Activated naive CD4-positive, alpha-beta T cell treated with anti-CD3 and anti-CD28 coated beads, Interleukin-2, amount 50 U/mL, for 72 hours (primary cell): ENCODE data around the gene FLT1. TPM values are rescaled to one million over a fixed set of nuclear protein-coding genes. Genes with fewer than 3 reads are reported as not detected.

Source experiments
- ATAC-seq, 2 donors: fragments of 150-1000 bp; cut with Tn5 transposase; 2 replicates each; pipeline ENCODE4 v1.10.0; 2021; ENCODE audit warnings: mild to moderate bottlenecking in 2 of 2, moderate library complexity in 2 of 2
- DNase-seq, 2 donors: peaks; one replicate each; pipeline ENCODE4 v3.0.0; 2021 to 2022; ENCODE audit warnings: low spot score in 2 of 2
- H3K27ac Mint-ChIP-seq, 2 donors: one replicate each; pipeline ENCODE4 v1.8.0; 2022; ENCODE audit warnings: mild to moderate bottlenecking in 2 of 2, mixed read lengths in 2 of 2
- H3K36me3 Mint-ChIP-seq, 2 donors: one replicate each; pipeline ENCODE4 v1.8.0; 2022; ENCODE audit warnings: mixed read lengths in 2 of 2
- H3K9me3 Mint-ChIP-seq, 2 donors: one replicate each; pipeline ENCODE4 v1.8.0; 2022; ENCODE audit warnings: mixed read lengths in 2 of 2
- total RNA-seq, 2 donors: library from RNA; stranded (reverse); gene quantifications; one replicate each; pipeline ENCODE4 v1.2.3, GENCODE V29; 2022

Gene FLT1
- total RNA-seq, 2 donors from 2014 or later: 4.0 to 25.5 TPM

DNA sequence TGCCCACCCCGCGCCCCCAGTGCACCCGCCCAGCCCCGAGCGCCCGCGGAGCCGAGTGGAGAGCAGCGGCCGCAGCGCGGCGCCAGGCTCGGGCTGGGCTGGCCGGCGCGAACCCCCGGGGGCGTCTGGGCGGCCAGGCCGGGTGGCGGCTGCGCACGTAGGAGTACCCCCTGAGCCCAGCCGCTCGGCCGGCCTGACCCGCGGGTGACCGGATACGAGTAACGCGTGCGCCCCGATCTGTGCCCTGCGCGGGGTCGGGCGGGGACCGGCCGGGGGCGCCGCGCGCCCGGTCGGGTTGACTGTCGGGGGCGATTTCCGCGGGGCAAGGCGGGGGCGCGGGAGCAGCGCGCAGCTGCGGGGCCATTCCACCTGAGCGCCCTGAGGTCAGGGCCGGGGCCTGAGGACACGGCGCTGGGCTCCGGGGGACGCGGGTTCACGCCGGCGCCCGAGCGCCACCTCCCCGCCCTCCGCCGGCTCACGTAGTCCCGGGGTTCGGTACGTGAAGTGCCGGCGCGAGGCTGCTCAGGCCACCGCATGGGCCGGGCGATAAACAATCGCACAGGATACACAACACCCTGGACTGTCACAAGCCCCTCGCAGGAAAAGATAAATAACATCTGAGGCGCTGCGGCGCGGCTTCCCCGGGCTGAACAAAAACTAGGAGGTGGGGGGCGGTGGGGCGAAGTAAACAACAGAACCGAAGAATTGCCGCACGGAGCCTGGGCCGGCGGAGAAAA is 37.6 kb upstream of the FLT1 start:
- no peak overlapping the region for H3K27ac Mint-ChIP-seq

DNA sequence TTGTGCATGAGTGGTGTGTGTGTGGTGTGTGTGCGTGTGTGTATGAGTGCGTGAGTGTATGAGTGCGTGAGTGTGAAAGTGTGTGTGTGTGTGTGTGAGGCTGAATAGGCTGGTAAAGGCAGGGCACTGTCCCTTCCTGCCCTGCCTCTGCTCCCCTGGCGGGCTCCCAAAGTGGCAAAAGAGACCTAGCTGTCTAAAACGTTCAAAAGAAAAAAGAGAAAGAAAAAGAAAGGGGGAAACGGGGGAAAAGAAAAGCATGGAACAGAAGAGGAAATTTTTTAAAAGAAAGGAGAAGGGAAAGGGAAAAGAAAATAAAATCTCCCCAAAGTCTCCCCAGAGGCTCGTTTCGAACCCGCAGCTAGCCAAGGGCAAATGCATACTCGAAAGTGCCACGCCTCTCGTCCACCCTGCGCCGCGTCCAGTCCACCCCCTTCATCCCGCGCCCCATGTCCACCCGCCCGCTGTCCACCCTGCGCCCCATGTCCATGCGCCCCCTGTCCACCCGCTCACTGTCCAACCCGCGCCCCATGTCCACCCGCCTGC is 37.0 kb upstream of the FLT1 start:
- no peak overlapping the region for H3K27ac Mint-ChIP-seq
- no peaks in the 10 kb centered on the region for H3K9me3 Mint-ChIP-seq
- H3K36me3 Mint-ChIP-seq: peaks cover 0 to 20% of the 10 kb centered on the region in 2 donors
- peak in 1 of 2 donors; percentile 9 for ATAC-seq
- DNase-seq: no peak

More for the DNA sequence above, 37.6 kb upstream of the FLT1 start:
- peaks cover 0 to 20% of the 10 kb centered on the region in 2 donors for H3K36me3 Mint-ChIP-seq
- ATAC-seq (peak; percentile 22 to 37), DNase-seq (peak in 1 of 2 donors; percentile 27)
- H3K9me3 Mint-ChIP-seq: no peaks in the 10 kb centered on the region

DNA sequence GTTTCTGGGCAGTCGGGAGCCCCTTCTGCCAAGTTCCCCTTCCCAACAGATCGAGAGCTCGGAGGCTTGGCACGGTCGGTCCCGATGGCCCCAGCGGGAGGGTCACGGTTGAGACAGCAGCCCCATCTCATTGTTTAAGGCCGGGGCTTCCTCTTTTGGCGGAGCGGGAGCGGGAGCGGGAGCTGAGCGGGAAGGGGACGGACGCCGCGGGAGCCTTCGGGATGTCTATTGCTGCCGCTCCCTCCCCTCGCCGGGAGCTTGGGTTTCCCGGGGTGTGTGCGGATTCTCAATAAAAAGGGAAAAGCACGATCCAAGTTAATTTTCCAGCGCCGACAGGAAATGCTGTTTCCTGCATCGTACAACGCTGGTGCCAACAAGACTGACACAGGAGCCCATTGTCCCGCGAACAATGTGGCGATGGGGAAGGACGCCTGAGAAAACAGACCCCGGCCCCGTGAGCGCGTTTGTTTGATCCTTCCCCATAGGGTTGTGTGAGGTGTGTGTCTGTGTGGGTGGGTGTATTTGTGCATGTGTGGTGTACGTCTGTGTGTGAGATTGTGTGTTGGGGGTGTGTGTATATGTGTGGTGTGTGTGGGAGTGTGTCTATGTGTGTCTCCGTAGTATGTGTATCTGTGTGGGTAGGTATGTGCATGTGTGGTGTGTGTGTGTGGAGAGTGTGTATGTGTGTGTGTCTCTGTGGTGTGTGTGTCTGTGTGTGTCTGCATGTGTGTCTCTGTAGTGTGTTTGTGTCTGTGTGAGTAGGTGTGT is 36.3 kb upstream of the FLT1 start:
- H3K36me3 Mint-ChIP-seq: peaks cover 0 to 14% of the 10 kb centered on the region in 2 donors
- DNase-seq (peak in 1 of 2 donors; percentile 9), ATAC-seq (no peak)
- H3K27ac Mint-ChIP-seq: no peak overlapping the region
- no peaks in the 10 kb centered on the region for H3K9me3 Mint-ChIP-seq

DNA sequence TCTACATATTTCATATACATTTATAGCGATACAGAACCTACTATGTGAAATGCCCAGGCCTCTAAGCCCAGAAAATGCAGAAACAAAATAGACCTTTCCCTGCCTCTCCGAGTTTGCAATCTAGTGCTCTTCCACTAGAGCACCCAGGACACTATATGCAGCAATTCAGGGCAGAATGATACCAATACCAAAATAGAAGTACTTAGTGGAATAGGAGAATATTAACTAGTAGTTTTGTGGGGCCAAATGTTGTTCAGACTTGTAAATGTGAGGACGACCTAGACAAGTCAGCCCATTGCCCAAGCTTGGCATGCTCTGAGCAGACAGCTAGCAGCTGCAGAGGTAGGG is 35.8 kb upstream of the FLT1 start:
- DNase-seq: no peak
- Mint-ChIP-seq H3K36me3 (peaks cover 0 to 9% of the 10 kb centered on the region in 2 donors), H3K27ac (no peak overlapping the region), H3K9me3 (no peaks in the 10 kb centered on the region)
- no peak for ATAC-seq

DNA sequence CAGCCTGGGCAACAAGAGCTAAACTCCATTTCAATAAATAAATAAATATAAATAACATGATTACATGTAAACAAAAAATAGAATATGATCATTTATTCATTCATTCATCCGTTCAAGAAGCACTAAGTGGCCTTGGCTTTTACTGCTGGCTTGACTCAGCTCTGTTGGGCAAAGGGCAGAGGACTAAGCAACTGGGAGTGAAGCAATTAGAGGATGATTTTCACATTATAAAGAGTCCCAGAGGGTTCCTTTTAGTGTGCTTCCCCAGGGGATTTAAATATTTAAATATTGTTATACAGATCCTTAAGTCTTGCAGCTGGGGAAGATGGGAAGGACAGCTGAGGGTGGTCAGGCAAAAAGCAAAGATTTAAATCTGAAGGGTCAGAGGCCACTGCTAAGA is 34.9 kb upstream of the FLT1 start:
- no peak for DNase-seq
- H3K27ac Mint-ChIP-seq: no peak overlapping the region

DNA sequence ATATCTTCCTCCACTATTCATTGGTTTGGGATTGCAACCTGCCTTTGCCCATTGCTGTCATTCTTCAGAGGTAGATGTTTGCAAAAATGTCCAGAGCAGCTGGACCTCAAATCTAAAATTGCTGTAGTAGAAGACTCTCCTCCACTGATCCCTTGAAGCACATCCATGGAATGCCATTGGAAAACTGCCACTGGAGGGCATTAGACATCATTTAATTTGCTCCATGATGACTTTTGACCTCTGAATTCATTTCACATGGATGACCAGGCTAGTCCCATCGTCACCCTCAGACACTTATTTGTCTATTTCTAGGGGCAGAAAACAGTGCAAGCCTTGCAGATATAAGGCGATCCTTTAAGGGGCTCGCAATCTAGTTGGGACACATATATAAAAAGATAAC is 33.9 kb upstream of the FLT1 start:
- H3K27ac Mint-ChIP-seq: no peak overlapping the region

More for the DNA sequence above, 34.9 kb upstream of the FLT1 start:
- Mint-ChIP-seq H3K9me3 (no peaks in the 10 kb centered on the region), H3K36me3 (peaks cover 0 to under 1% of the 10 kb centered on the region in 2 donors)
- ATAC-seq: no peak

DNA sequence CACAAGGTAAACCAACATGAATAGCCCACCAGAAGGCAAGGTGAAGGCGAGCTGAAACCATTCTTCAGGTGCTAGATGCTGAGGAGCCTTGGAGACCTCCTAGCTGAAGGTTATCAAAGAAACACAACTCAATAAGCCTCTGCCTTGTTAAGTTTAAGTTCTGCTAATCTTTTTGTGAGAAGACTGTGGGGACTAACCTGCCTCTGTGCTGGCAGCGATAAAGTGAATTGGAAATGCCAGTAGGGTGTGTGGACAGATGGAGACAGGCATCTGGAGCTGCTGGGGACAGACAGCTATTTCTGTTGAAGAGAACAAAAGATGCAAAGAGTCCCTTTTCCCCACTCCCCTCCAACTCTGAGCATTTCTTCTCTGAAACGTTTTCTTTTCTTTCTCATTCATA is 33.5 kb upstream of the FLT1 start:
- Mint-ChIP-seq H3K9me3 (no peaks in the 10 kb centered on the region), H3K36me3 (no peaks in the 10 kb centered on the region), H3K27ac (no peak overlapping the region)
- DNase-seq (no peak), ATAC-seq (no peak)

More for the DNA sequence above, 33.9 kb upstream of the FLT1 start:
- ATAC-seq (no peak), DNase-seq (no peak)
- H3K9me3 Mint-ChIP-seq: no peaks in the 10 kb centered on the region
- no peaks in the 10 kb centered on the region for H3K36me3 Mint-ChIP-seq

DNA sequence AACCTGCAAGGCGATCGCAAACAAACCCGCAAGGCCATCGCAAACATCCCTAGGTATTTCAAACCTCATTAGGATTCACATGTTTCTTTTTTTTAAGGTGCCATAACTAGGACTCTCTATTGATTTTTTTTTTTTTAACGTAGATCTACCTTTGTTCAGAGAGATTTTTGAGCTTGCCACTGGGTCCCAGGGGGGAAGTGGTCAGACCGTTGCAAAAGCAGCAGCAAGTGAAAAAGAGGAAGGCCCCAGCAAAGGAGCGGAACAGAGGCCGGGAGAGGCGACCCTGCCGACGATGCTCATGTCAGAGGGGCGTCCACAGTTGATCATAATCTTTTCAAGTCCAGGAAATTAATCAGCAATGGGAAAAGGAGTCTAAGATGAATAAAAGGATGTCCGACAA is 32.7 kb upstream of the FLT1 start:
- Mint-ChIP-seq H3K27ac (no peak overlapping the region), H3K36me3 (no peaks in the 10 kb centered on the region), H3K9me3 (no peaks in the 10 kb centered on the region)
- no peak for ATAC-seq
- no peak for DNase-seq

DNA sequence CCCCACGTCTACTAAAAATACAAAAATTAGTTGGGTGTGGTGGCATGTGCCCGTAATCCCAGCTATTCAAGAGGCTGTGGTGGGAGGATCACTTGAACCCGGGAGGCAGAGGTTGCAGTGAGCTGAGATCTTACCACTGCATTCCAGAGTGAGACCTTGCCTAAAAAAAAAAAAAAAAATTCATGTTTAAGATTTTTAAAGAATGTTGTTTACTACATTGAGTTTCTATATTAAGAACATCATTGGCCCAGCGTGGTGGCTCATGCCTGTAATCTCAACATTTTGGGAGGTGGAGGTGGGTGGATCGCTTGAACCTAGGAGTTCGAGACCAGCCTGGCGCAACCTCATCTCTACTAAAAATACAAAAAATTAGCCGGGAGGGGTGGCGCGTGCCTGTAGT is 31.9 kb upstream of the FLT1 start:
- no peaks in the 10 kb centered on the region for H3K9me3 Mint-ChIP-seq

DNA sequence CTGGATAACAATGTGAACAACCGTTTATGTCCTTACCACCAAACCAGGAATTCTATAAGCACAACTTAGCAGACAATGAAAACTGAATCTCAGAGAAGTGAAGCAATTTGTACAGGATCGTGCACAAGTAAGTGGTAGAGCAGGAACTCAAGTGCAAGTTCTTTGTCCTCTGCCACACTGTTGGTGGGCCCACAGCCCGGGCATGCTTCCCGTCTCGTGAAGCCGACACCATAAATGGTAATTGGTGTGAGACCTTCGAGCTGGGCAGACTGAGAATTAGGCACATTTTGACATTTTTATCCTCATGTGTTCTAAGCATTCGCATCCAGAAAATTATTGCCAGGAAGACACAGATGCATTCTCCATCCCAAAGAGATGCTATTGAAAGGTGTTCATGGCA is 27.9 kb upstream of the FLT1 start:
- Mint-ChIP-seq H3K36me3 (no peaks in the 10 kb centered on the region), H3K9me3 (peaks cover 0 to 5% of the 10 kb centered on the region in 2 donors), H3K27ac (no peak overlapping the region)
- DNase-seq (no peak), ATAC-seq (no peak)

More for the DNA sequence above, 31.9 kb upstream of the FLT1 start:
- ATAC-seq (no peak), DNase-seq (no peak)
- Mint-ChIP-seq H3K36me3 (no peaks in the 10 kb centered on the region), H3K27ac (no peak overlapping the region)

DNA sequence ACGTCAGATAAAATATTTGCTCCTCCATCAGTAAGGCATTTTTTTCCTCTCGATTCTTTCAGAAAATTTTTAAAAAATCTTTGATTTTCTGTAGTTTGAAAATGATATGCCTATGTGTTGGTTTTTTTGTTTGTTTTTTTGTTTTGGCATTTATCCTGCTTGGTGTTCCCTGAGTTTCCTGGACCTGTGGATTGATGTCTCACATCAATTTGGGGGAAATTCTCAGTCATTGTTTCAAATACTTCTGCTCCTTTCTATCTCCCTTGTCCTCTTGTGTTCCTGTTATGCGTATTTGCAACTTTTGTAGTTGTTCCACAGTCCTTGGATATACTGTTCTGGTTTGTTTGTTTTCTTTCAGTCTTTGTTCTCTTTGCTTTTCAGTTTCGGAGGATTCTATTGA is 18.8 kb upstream of the FLT1 start:
- H3K27ac Mint-ChIP-seq: no peak overlapping the region
- no peak for DNase-seq
- ATAC-seq: no peak
- no peaks in the 10 kb centered on the region for H3K36me3 Mint-ChIP-seq
- peaks cover 0 to 4% of the 10 kb centered on the region in 2 donors for H3K9me3 Mint-ChIP-seq

DNA sequence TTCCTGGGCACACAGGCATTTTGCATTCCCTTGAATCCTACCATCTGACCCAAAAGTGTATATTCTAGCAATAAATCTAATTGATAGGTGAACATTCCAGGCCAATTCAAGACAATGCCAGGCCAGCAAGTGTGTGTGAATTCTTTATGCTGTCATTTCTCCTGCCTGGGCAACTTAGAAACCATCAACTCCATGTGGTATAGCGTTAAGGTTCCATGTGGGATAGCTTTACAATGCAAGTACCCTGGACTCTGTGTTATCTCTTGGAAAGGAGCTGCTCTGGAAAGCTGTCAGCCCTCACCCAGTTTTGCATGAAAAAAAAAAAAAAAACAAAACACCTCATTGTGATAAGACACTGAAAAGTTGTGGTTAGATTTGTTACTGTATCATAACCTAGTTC is 15.6 kb upstream of the FLT1 start:
- DNase-seq (no peak), ATAC-seq (no peak)
- no peak overlapping the region for H3K27ac Mint-ChIP-seq

DNA sequence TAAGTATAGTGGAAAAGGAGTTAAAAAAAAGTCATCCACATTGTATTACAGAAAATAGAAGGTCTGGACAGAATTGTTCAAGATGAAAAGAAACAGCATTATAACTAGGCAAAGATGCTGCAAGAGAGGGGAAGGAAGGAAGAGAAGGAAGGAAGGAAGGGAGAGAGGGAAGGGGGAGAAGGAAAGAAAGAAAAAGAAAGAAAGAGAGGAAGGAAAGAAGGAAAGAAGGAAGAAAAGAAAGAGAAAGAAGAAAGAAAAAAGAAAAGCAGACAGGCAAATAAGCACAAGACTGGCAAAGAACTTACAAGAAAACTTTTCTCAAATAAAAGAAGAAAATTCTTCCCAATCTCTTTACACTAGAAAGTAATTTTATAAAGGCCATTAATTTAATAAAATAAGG is 15.1 kb upstream of the FLT1 start:
- no peaks in the 10 kb centered on the region for H3K36me3 Mint-ChIP-seq
- ATAC-seq (no peak), DNase-seq (no peak)
- H3K27ac Mint-ChIP-seq: no peak overlapping the region
- H3K9me3 Mint-ChIP-seq: peaks cover 0 to 4% of the 10 kb centered on the region in 2 donors

More for the DNA sequence above, 15.6 kb upstream of the FLT1 start:
- Mint-ChIP-seq H3K9me3 (peaks cover 0 to 4% of the 10 kb centered on the region in 2 donors), H3K36me3 (no peaks in the 10 kb centered on the region)

DNA sequence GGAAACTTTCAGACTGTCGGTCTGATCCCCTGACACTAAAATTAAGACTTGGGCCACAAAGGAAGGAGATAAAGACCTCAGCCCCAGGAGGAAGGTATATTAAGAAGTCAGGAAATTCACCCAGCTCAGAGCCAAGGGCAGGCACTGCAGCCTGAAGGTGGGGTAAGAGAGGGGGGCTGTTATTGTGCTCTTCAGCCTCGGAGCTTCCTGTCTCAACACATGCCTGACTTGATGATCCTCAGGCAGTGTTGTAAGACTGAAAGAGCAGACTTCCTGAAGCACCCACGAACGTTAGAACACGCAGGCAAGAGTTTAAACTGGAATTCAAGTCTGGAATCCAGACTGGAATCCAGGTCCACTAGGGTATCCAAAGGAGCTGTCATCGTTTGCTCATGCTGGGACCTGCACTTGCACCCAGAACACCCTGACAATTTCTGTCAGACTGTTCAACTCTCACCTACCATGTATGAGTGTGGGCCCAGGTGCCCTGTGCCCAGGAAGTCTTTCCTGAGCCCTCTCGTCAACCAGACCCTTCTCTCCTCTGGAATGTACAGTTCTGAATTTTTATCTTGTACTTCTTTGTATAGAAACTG is 10.7 kb upstream of the FLT1 start:
- Mint-ChIP-seq H3K27ac (peak overlapping the region in 1 of 2 donors; percentile 15), H3K9me3 (no peaks in the 10 kb centered on the region), H3K36me3 (no peaks in the 10 kb centered on the region)
- DNase-seq: no peak
- ATAC-seq: peak in 1 of 2 donors; percentile 24

DNA sequence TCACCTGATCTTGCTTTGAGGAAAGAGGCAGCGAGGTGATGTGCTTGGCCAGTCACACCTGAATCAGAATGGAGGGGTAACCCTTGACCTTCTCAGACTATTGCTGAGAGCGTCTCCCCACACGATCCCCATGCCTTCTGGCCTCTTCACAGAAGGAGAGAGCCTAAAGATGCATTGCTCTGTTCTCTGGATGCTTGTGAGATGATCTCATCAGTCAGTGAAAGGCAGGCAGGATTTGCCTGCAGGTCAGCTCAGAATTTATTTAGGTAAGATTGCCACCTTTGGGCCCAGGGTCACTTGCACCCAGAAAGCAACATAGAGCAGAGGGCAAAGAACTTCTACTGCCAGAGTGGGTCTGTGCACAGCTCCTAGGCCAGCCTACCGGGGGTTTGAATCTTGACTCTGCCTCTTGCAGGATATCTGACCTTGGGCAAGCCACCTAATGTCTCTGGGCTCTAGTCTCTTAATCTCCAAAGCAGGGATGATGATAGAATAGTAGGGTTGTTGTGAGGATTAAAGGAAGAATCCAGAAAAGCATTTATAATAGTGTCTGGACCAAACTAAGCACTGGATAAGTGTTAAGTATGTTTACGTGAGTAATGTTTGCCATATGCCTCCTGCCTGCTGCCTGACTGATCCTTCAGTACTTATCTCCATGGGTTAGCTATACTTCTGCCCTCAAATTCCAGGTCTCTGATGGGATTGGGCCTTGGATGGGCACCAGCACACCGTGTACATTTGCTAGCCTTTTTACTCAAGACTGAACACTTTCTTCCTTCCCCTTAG is 8.4 kb upstream of the FLT1 start:
- Mint-ChIP-seq H3K9me3 (no peaks in the 10 kb centered on the region), H3K27ac (no peak overlapping the region), H3K36me3 (no peaks in the 10 kb centered on the region)
- ATAC-seq (no peak), DNase-seq (no peak)

DNA sequence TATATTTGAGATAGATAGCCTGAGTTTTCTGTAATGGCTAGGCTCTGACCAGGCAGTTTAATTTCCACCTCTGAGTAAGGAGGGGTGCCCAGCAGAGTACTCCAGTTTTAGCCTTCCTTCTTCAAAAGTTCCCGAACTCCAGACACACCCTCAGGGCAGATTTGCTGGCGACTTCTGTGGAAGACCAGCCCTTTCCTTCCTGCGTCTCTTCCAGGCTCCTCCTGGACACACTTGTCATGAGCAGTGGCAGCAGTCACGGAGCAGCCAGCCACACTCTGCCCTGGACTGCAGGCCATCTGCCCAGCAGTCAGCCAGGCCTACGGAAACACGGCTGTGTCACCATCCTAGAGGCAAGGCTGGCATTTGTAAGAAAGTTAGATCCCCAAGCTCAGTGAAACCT is 6.6 kb upstream of the FLT1 start:
- DNase-seq (no peak), ATAC-seq (no peak)
- Mint-ChIP-seq H3K36me3 (no peaks in the 10 kb centered on the region), H3K9me3 (no peaks in the 10 kb centered on the region), H3K27ac (no peak overlapping the region)
